SK-N-SH (cell line): ENCODE results near the gene TRHDE. TPM values are rescaled to one million over a fixed set of nuclear protein-coding genes. Genes with fewer than 3 reads are reported as not detected.

ENCODE experiments used
- CTCF ChIA-PET: fragments of 300-600, 350-600 bp; formaldehyde crosslinking; extraction: SDS; loops from one replicate; lab custom pipeline; 2021; lab: Yijun Ruan, JAX
- POLR2A ChIA-PET: fragments of 350-600 bp; sonication (Branson Sonifier 250); formaldehyde crosslinking; extraction: SDS; loops from one replicate; lab custom pipeline; 2020; ENCODE audit warnings: antibody characterized with exemption, inconsistent platforms; lab: Yijun Ruan, JAX
- DNase-seq: peaks from one replicate; pipeline ENCODE4 v3.0.0; 2012
- H2AFZ ChIP-seq: fragments of 200-600 bp; sonication (generic); 2 replicates; pipeline ENCODE4 v1.8.1; 2016; ENCODE audit warnings: antibody characterized with exemption, mild to moderate bottlenecking, low read depth
- H3F3A ChIP-seq: fragments of 200-600 bp; sonication (generic); replicated peaks from 2 replicates; pipeline ENCODE3; 2016; ENCODE audit warnings: antibody characterized with exemption, mild to moderate bottlenecking; ENCODE audit not compliant: insufficient read depth
- H3K27ac ChIP-seq, 2 experiments: fragments of 200-500 bp in 1 of 2; fragments of 200-600 bp in 1 of 2; sonication (Bioruptor generic) in 1 of 2; sonication (generic), shearing (Covaris generic) in 1 of 2; 2 replicates each; pipeline versions ENCODE4 v1.5.1 to v1.6.1; 2014 to 2016; ENCODE audit warnings: low read depth in 2 of 2, inconsistent platforms in 1 of 2, low read length in 1 of 2, mild to moderate bottlenecking in 1 of 2, mixed read lengths in 1 of 2
- H3K27me3 ChIP-seq: fragments of 200-600 bp; sonication (generic), shearing (Covaris generic); 2 replicates; pipeline ENCODE4 v1.6.1; 2016; ENCODE audit warnings: mixed run types; ENCODE audit not compliant: insufficient read depth
- H3K36me3 ChIP-seq, 2 experiments: fragments of 200-500 bp in 1 of 2; fragments of 200-600 bp in 1 of 2; sonication (Bioruptor generic) in 1 of 2; sonication (generic) in 1 of 2; replicated peaks in 1 of 2; 2 replicates each; pipeline versions ENCODE3 to v1.5.1; 2014 to 2016; ENCODE audit warnings: low read length in 1 of 2, mild to moderate bottlenecking in 1 of 2; ENCODE audit not compliant: insufficient read depth in 2 of 2, control insufficient read depth in 1 of 2
- H3K4me1 ChIP-seq, 2 experiments: fragments of 200-500 bp in 1 of 2; fragments of 200-600 bp in 1 of 2; sonication (Bioruptor generic) in 1 of 2; sonication (generic), shearing (Covaris generic) in 1 of 2; 2 replicates each; pipeline versions ENCODE4 v1.5.1 to v1.6.1; 2014 to 2016; ENCODE audit warnings: low read depth in 1 of 2, low read length in 1 of 2, mixed run types in 1 of 2; ENCODE audit not compliant: insufficient read depth in 2 of 2, control insufficient read depth in 1 of 2
- H3K4me2 ChIP-seq: fragments of 200-600 bp; sonication (generic), shearing (Covaris generic); 2 replicates; pipeline ENCODE4 v1.6.1; 2017; ENCODE audit warnings: mixed run types
- H3K4me3 ChIP-seq, 2 experiments: fragments of 200-500 bp in 1 of 2; fragments of 200-600 bp in 1 of 2; sonication (Bioruptor generic) in 1 of 2; sonication (generic), shearing (Covaris generic) in 1 of 2; 2 replicates each; pipeline versions ENCODE4 v1.5.1 to v1.8.1; 2014 to 2016; ENCODE audit warnings: low read depth in 2 of 2, inconsistent platforms in 1 of 2, low read length in 1 of 2, mild to moderate bottlenecking in 1 of 2, mixed read lengths in 1 of 2, moderate library complexity in 1 of 2
- H3K79me2 ChIP-seq: fragments of 200-600 bp; sonication (generic); 2 replicates; pipeline ENCODE4 v1.8.1; 2017; ENCODE audit warnings: mild to moderate bottlenecking; ENCODE audit not compliant: insufficient read depth
- H3K9ac ChIP-seq: fragments of 200-600 bp; sonication (generic); 2 replicates; pipeline ENCODE4 v1.6.1; 2017; ENCODE audit warnings: mixed run types
- H3K9me2 ChIP-seq: fragments of 200-600 bp; sonication (generic); 2 replicates; pipeline ENCODE4 v1.6.1; 2017; ENCODE audit warnings: mixed run types
- H3K9me3 ChIP-seq: fragments of 200-600 bp; sonication (generic); 2 replicates; pipeline ENCODE4 v1.6.1; 2017; ENCODE audit warnings: mixed run types, mild to moderate bottlenecking, moderate library complexity
- H4K20me1 ChIP-seq: fragments of 200-600 bp; sonication (generic); 2 replicates; pipeline ENCODE4 v1.6.1; 2017; ENCODE audit warnings: mild to moderate bottlenecking, mixed run types; ENCODE audit not compliant: insufficient read depth
- CHD2 ChIP-seq: fragments of 150-350 bp; IDR thresholded peaks from 2 replicates; pipeline ENCODE4 v1.6.1; 2018; ENCODE audit warnings: low read length; ENCODE audit not compliant: partially characterized antibody
- ELF1 ChIP-seq: IDR thresholded peaks from 2 replicates; pipeline ENCODE4 v1.4.0; 2012
- EP300 ChIP-seq, 2 experiments: IDR thresholded peaks; 2 replicates each; pipeline versions ENCODE4 v1.4.0 to v1.6.1; 2012; ENCODE audit warnings: borderline replicate concordance in 1 of 2, low read depth in 1 of 2, low read length in 1 of 2
- EZH2phosphoT487 ChIP-seq: fragments of 200-600 bp; sonication (generic); IDR thresholded peaks from 2 replicates; pipeline ENCODE4 v1.6.1; 2017; ENCODE audit warnings: low read depth, mixed run types, mild to moderate bottlenecking, antibody characterized with exemption, moderate library complexity, borderline replicate concordance
- MEF2A ChIP-seq: IDR thresholded peaks from 2 replicates; pipeline ENCODE4 v1.4.0; 2012; ENCODE audit warnings: low read depth, borderline replicate concordance
- RAD21 ChIP-seq: IDR thresholded peaks from 2 replicates; pipeline ENCODE4 v1.6.1; 2012; ENCODE audit warnings: mild to moderate bottlenecking, low read length
- RFX5 ChIP-seq: IDR thresholded peaks from 2 replicates; pipeline ENCODE4 v1.6.1; 2012; ENCODE audit warnings: mild to moderate bottlenecking, improper control_type of control experiment, low read length
- SIN3A ChIP-seq: IDR thresholded peaks from 2 replicates; pipeline ENCODE4 v1.6.1; 2012; ENCODE audit warnings: low read depth, mild to moderate bottlenecking, low read length, moderate library complexity, borderline replicate concordance
- TEAD4 ChIP-seq: IDR thresholded peaks from 2 replicates; pipeline ENCODE4 v1.4.0; 2012; ENCODE audit warnings: mild to moderate bottlenecking, borderline replicate concordance; ENCODE audit not compliant: insufficient read depth
- YY1 ChIP-seq: IDR thresholded peaks from 2 replicates; pipeline ENCODE4 v1.4.0; 2012; ENCODE audit warnings: low read depth, mild to moderate bottlenecking
- WGBS: methylation state at CpG from one replicate; pipeline ENCODE4 v1.1.6; 2017; ENCODE audit warnings: low lambda C conversion rate; 5-methylcytosine and 5-hydroxymethylcytosine counted together
- polyA plus RNA-seq, 3 experiments: library from polyadenylated mRNA; depleted of rRNA; stranded (reverse); fragments of >200 nt; gene quantifications; 2 replicates each; pipeline ENCODE4 v1.2.3, GENCODE V29; 2012
- TF ChIP-seq, protein P1 (sequence below): fragments of 200-600 bp; sonication (generic); IDR thresholded peaks from 2 replicates; pipeline ENCODE4 v1.6.1; 2017; ENCODE audit warnings: antibody characterized with exemption, mild to moderate bottlenecking, moderate library complexity
- TF ChIP-seq, protein P2 (sequence below): IDR thresholded peaks from 2 replicates; pipeline ENCODE4 v1.4.0; 2012; ENCODE audit warnings: low read depth, borderline replicate concordance
- TF ChIP-seq, protein P3 (sequence below): fragments of 150-350 bp; IDR thresholded peaks from 2 replicates; pipeline ENCODE4 v1.6.1; 2016; ENCODE audit warnings: mild to moderate bottlenecking, low read depth, low read length

TRHDE gene
- polyA plus RNA-seq, 1 of the 3 experiments (the other 2 are of a cell fraction) = 0.46 TPM

DNA sequence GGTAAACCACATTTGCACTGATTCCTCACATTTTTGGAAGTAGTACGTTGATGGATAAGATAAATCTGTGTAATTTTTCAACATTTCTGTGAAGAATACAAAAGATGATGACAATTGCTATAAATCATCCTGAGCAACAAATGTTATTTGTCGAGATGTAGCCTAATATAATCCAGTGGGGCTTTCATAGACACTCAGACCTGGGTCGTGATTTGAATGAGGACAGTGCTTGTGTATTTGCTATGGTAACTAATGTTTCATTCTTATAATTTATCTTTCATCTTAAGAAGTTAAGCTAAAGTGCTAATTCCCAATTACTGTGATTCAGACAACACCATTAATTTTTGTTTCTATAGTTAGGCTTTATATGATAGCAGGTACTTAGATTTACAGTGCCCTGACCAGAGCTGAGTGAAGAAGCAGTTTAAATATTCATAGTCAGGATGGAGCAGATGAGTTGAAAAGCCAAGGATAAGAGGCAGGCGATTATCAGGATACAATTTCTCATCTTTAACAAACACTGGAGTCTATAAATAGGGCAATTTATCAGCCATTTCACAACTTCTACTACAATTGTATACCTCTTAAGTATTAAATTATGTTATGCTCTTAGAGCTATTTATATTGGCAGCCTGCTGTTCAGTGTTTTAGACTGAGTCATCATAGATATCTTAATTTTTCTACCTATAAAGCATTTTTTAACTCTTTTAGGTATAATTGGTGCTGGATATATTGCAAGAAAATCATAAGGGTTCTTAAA is 359.9 kb downstream of the TRHDE start (continued):
- TF ChIP-seq YY1 (no peak), ELF1 (no peak)

DNA sequence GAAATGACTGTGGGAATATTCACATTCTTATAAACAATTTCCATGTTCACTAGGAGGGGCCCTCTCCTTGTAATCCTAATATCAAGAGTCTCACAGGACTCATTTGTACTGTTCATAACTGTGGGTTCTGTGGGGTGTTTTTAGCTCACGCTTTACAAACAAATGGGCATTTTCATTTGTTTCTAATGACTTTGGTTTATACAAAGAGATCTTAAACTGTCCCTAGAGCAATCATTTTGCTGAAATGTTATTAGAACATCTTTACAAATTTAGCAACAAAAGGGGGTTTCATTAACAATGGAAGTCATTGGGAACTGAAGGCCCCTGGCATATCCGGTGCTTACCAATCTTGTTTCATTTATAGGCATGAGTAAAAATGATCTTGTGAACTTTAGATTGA is 370.5 kb downstream of the TRHDE start:
- TF ChIP-seq RAD21 (no peak), RFX5 (no peak), CHD2 (no peak), EP300 (IDR thresholded peaks at IDR 0.05; ENCODE audit: borderline replicate concordance in 1 of 2, low read depth in 1 of 2, low read length in 1 of 2) (no peak), TEAD4 (no peak), SIN3A (no peak), EZH2phosphoT487 (no peak), ELF1 (no peak), MEF2A (no peak)
- TF ChIP-seq, protein P1, sequence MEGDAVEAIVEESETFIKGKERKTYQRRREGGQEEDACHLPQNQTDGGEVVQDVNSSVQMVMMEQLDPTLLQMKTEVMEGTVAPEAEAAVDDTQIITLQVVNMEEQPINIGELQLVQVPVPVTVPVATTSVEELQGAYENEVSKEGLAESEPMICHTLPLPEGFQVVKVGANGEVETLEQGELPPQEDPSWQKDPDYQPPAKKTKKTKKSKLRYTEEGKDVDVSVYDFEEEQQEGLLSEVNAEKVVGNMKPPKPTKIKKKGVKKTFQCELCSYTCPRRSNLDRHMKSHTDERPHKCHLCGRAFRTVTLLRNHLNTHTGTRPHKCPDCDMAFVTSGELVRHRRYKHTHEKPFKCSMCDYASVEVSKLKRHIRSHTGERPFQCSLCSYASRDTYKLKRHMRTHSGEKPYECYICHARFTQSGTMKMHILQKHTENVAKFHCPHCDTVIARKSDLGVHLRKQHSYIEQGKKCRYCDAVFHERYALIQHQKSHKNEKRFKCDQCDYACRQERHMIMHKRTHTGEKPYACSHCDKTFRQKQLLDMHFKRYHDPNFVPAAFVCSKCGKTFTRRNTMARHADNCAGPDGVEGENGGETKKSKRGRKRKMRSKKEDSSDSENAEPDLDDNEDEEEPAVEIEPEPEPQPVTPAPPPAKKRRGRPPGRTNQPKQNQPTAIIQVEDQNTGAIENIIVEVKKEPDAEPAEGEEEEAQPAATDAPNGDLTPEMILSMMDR = no peak
- TF ChIP-seq, protein P2, sequence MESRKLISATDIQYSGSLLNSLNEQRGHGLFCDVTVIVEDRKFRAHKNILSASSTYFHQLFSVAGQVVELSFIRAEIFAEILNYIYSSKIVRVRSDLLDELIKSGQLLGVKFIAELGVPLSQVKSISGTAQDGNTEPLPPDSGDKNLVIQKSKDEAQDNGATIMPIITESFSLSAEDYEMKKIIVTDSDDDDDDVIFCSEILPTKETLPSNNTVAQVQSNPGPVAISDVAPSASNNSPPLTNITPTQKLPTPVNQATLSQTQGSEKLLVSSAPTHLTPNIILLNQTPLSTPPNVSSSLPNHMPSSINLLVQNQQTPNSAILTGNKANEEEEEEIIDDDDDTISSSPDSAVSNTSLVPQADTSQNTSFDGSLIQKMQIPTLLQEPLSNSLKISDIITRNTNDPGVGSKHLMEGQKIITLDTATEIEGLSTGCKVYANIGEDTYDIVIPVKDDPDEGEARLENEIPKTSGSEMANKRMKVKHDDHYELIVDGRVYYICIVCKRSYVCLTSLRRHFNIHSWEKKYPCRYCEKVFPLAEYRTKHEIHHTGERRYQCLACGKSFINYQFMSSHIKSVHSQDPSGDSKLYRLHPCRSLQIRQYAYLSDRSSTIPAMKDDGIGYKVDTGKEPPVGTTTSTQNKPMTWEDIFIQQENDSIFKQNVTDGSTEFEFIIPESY = no peak
- TF ChIP-seq, protein P3, sequence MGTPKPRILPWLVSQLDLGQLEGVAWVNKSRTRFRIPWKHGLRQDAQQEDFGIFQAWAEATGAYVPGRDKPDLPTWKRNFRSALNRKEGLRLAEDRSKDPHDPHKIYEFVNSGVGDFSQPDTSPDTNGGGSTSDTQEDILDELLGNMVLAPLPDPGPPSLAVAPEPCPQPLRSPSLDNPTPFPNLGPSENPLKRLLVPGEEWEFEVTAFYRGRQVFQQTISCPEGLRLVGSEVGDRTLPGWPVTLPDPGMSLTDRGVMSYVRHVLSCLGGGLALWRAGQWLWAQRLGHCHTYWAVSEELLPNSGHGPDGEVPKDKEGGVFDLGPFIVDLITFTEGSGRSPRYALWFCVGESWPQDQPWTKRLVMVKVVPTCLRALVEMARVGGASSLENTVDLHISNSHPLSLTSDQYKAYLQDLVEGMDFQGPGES = no peak
- Histone ChIP-seq H3K36me3 (no peaks in the 10 kb centered on the region), H3K79me2 (no peaks in the 10 kb centered on the region), H3F3A (no peaks in the 10 kb centered on the region), H3K4me2 (no peak overlapping the region), H3K9me2 (no peaks in the 10 kb centered on the region), H3K4me3 (no peak overlapping the region), H3K27ac (no peak overlapping the region), H3K9me3 (no peaks in the 10 kb centered on the region), H4K20me1 (no peaks in the 10 kb centered on the region), H3K4me1 (no peaks in the 10 kb centered on the region), H3K9ac (no peak overlapping the region), H3K27me3 (no peaks in the 10 kb centered on the region), H2AFZ (no peak overlapping the region)
- no peak for DNase-seq
- 31% methylated on average over 2 of the region's 2 CpGs for WGBS
- POLR2A ChIA-PET = no interaction called here
- CTCF ChIA-PET = no interaction called here
